Kidney epithelial cell (primary cell): ENCODE results near the gene VEPH1. TPM values are rescaled to one million over a fixed set of nuclear protein-coding genes. Genes with fewer than 3 reads are reported as not detected.
A peak's percentile ranks its signal among the peaks of the same experiment; 100 is the strongest.

ENCODE experiments used
- DNase-seq: peaks from one replicate; pipeline ENCODE4 v3.0.0-alpha.2; 2010; ENCODE audit warnings: low read depth
- H3K27me3 ChIP-seq: 2 replicates; pipeline ENCODE4 v1.6.0; 2011; ENCODE audit warnings: low read length; ENCODE audit not compliant: control insufficient read depth, insufficient read depth
- H3K36me3 ChIP-seq: 2 replicates; pipeline ENCODE4 v1.5.1; 2011; ENCODE audit warnings: low read length; ENCODE audit not compliant: control insufficient read depth, insufficient read depth
- H3K4me3 ChIP-seq: 2 replicates; pipeline ENCODE4 v1.5.1; 2011; ENCODE audit warnings: low read depth, mild to moderate bottlenecking, control low read depth, low read length
- CTCF ChIP-seq: IDR thresholded peaks from 2 replicates; pipeline ENCODE4 v1.5.1; 2011; ENCODE audit warnings: mild to moderate bottlenecking, moderate library complexity, low read length, control low read depth, inconsistent platforms; ENCODE audit not compliant: insufficient read depth, poor library complexity, severe bottlenecking
- total RNA-seq: library from RNA; depleted of rRNA; stranded (reverse); fragments of >200 nt; gene quantifications from 2 replicates; pipeline ENCODE4 v1.2.3, GENCODE V29; 2015

Gene VEPH1
- total RNA-seq, 1 donor from 2014 or later: 26.0 TPM

- H3K36me3 ChIP-seq: no peaks in the 10 kb centered on the region
- no peak for DNase-seq
These were observed 15.9 kb downstream of the VEPH1 start for GRCh38 chr3:157487339-157487738.

DNA sequence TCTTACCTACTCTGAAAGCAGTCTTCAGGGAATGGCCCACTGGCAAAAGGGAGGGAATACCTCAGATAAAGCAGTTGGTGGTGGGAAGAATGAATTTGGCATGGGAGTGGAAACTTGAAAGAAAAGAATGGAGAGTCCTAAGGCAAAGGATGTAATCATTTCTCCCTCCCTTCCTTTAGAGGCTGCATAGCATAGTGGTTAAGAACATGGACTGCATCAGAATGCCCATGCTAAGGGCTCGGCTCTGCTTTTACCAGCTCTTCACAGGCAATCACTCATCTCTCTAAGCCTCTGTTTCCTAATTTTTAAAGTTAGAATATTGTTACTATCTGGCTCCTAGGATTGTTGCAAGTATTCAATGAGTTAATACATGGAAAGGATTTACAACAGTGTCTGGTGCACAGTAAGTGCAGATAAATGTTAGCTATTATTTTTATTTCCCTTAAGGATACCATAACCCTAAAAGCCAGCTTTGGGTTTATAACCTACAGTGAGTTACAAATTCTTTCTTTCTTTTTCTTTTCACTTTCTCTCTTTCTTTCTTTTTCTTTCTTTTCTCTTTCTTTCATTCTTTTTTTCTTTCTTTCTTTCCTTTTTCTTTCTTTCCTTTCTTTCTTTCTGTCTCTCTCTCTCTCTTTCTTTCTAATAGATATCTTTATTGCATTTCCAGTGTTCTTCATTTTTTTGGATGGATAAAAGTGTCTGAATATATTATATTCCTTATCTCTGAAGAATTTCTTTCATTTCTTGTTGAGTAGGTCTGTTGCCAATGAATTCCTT is 23.6 kb downstream of the VEPH1 start:
- H3K36me3 ChIP-seq: no peaks in the 10 kb centered on the region
- no peak for DNase-seq

More at GRCh38 chr3:157487339-157487738, 15.9 kb downstream of the VEPH1 start:
- H3K4me3 ChIP-seq: no peak overlapping the region
- H3K27me3 ChIP-seq: no peaks in the 10 kb centered on the region
- no peak for TF ChIP-seq CTCF

GRCh38 chr3:157477441-157477840 is 25.8 kb downstream of the VEPH1 start:
- no peaks in the 10 kb centered on the region for H3K36me3 ChIP-seq
- TF ChIP-seq CTCF: no peak
- H3K27me3 ChIP-seq: no peaks in the 10 kb centered on the region
- DNase-seq: no peak
- no peak overlapping the region for H3K4me3 ChIP-seq

More for the DNA sequence above, 23.6 kb downstream of the VEPH1 start:
- H3K27me3 ChIP-seq: no peaks in the 10 kb centered on the region
- TF ChIP-seq CTCF: no peak
- no peak overlapping the region for H3K4me3 ChIP-seq

GRCh38 chr3:157475921-157476414 is 27.2 kb downstream of the VEPH1 start:
- peak; percentile 32 for DNase-seq
- Histone ChIP-seq H3K4me3 (no peak overlapping the region), H3K36me3 (no peaks in the 10 kb centered on the region), H3K27me3 (no peaks in the 10 kb centered on the region)
- TF ChIP-seq CTCF: no peak

GRCh38 chr3:157472648-157473047 is 30.6 kb downstream of the VEPH1 start:
- no peaks in the 10 kb centered on the region for H3K36me3 ChIP-seq
- no peaks in the 10 kb centered on the region for H3K27me3 ChIP-seq
- no peak overlapping the region for H3K4me3 ChIP-seq
- DNase-seq: no peak
- TF ChIP-seq CTCF: no peak
